PFSK-1 (cell line): Measurements from ENCODE around the gene CLSTN1.

Experiments
- POLR2AphosphoS5 ChIP-seq: IDR thresholded peaks from 2 replicates; pipeline ENCODE4 v1.6.1; 2012; ENCODE audit warnings: low read depth, mild to moderate bottlenecking, control low read depth, low read length, moderate library complexity
- SIN3A ChIP-seq: IDR thresholded peaks from 2 replicates; pipeline ENCODE4 v1.6.1; 2012; ENCODE audit warnings: mild to moderate bottlenecking, low read length, moderate library complexity, borderline replicate concordance; ENCODE audit not compliant: insufficient read depth
- TAF1 ChIP-seq: IDR thresholded peaks from 2 replicates; pipeline ENCODE4 v1.6.1; 2012; ENCODE audit warnings: low read length, control low read depth, borderline replicate concordance; ENCODE audit not compliant: insufficient read depth
- TF ChIP-seq, protein P1 (sequence below), 2 experiments: IDR thresholded peaks; 2 replicates each; pipeline versions ENCODE4 v1.6.1 to v1.8.0; 2011 to 2012; ENCODE audit warnings: low read depth in 2 of 2, low read length in 2 of 2, control low read depth in 1 of 2, inconsistent platforms in 1 of 2, mild to moderate bottlenecking in 1 of 2, moderate library complexity in 1 of 2; ENCODE audit not compliant: insufficient read depth in 1 of 2

- TF ChIP-seq TAF1 (no peak), POLR2AphosphoS5 (no peak), SIN3A (no peak)
- TF ChIP-seq, protein P1, sequence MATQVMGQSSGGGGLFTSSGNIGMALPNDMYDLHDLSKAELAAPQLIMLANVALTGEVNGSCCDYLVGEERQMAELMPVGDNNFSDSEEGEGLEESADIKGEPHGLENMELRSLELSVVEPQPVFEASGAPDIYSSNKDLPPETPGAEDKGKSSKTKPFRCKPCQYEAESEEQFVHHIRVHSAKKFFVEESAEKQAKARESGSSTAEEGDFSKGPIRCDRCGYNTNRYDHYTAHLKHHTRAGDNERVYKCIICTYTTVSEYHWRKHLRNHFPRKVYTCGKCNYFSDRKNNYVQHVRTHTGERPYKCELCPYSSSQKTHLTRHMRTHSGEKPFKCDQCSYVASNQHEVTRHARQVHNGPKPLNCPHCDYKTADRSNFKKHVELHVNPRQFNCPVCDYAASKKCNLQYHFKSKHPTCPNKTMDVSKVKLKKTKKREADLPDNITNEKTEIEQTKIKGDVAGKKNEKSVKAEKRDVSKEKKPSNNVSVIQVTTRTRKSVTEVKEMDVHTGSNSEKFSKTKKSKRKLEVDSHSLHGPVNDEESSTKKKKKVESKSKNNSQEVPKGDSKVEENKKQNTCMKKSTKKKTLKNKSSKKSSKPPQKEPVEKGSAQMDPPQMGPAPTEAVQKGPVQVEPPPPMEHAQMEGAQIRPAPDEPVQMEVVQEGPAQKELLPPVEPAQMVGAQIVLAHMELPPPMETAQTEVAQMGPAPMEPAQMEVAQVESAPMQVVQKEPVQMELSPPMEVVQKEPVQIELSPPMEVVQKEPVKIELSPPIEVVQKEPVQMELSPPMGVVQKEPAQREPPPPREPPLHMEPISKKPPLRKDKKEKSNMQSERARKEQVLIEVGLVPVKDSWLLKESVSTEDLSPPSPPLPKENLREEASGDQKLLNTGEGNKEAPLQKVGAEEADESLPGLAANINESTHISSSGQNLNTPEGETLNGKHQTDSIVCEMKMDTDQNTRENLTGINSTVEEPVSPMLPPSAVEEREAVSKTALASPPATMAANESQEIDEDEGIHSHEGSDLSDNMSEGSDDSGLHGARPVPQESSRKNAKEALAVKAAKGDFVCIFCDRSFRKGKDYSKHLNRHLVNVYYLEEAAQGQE (IDR thresholded peaks at IDR 0.05; ENCODE audit: insufficient read depth in 1 of 2, low read depth in 2 of 2, low read length in 2 of 2), result no peak
Measured at GRCh38 chr1:9848022-9848421, 24.3 kb upstream of the CLSTN1 start.
